IMR-90 (cell line): ENCODE results near the gene FGF2. TPM values are rescaled to one million over a fixed set of nuclear protein-coding genes. Genes with fewer than 3 reads are reported as not detected.

Experiments
- ATAC-seq: fragments of 200-7000 bp; cut with Tn5 transposase; 2 replicates; pipeline ENCODE4 v1.9.1; 2020; ENCODE audit warnings: low read depth, mild to moderate bottlenecking, moderate library complexity
- BruUV-seq: library from RNA; stranded (reverse); fragments of 400-500 nt; replicated peaks from 2 replicates; lab custom pipeline; 2021; lab: Mats Ljungman, UMichigan
- CTCF ChIA-PET: fragments of 300-600 bp; formaldehyde crosslinking; extraction: SDS; loops from one replicate; lab custom pipeline; 2021; ENCODE audit warnings: antibody characterized with exemption; lab: Yijun Ruan, JAX
- POLR2A ChIA-PET: fragments of 300-600 bp; sonication (Branson Sonifier 250); formaldehyde crosslinking; loops from one replicate; lab custom pipeline; 2022; ENCODE audit warnings: antibody characterized with exemption; ENCODE audit not compliant: unreplicated experiment; lab: Charles Lee
- DNase-seq: peaks from one replicate; pipeline ENCODE4 v3.0.0; 2013
- H2AFZ ChIP-seq: replicated peaks from 2 replicates; pipeline ENCODE3; 2013; ENCODE audit warnings: low read length, mild to moderate bottlenecking; ENCODE audit not compliant: poor library complexity
- H2AK5ac ChIP-seq: 2 replicates; pipeline ENCODE4 v1.6.1; 2013; ENCODE audit warnings: low read depth, low read length, inconsistent platforms
- H2AK9ac ChIP-seq: replicated peaks from 2 replicates; pipeline ENCODE3; 2013; ENCODE audit warnings: mild to moderate bottlenecking, low read depth, low read length, moderate library complexity; ENCODE audit not compliant: poor library complexity
- H2BK120ac ChIP-seq: 2 replicates; pipeline ENCODE4 v1.6.1; 2013; ENCODE audit warnings: low read depth, low read length, inconsistent platforms
- H2BK15ac ChIP-seq: 3 replicates; pipeline ENCODE4 v1.6.1; 2013; ENCODE audit warnings: low read depth, low read length, inconsistent platforms
- H2BK20ac ChIP-seq: 2 replicates; pipeline ENCODE4 v1.6.1; 2013; ENCODE audit warnings: low read depth, mild to moderate bottlenecking, inconsistent platforms, low read length, moderate library complexity
- H2BK5ac ChIP-seq: 2 replicates; pipeline ENCODE4 v1.6.1; 2013; ENCODE audit warnings: mild to moderate bottlenecking, low read depth, low read length, inconsistent platforms; ENCODE audit not compliant: poor library complexity, severe bottlenecking
- H3K14ac ChIP-seq: replicated peaks from 2 replicates; pipeline ENCODE4 v1.6.1; 2013; ENCODE audit warnings: low read depth, low read length, inconsistent platforms
- H3K18ac ChIP-seq: 2 replicates; pipeline ENCODE4 v1.6.1; 2013; ENCODE audit warnings: low read depth, low read length, control low read depth
- H3K23ac ChIP-seq: 2 replicates; pipeline ENCODE4 v1.6.1; 2013; ENCODE audit warnings: low read depth, low read length, inconsistent platforms
- H3K27ac ChIP-seq: 2 replicates; pipeline ENCODE4 v1.5.1; 2013; ENCODE audit warnings: mild to moderate bottlenecking, control low read depth, low read length; ENCODE audit not compliant: insufficient read depth
- H3K27me3 ChIP-seq: 2 replicates; pipeline ENCODE4 v1.6.1; 2013; ENCODE audit warnings: low read length; ENCODE audit not compliant: control insufficient read depth, insufficient read depth
- H3K36me3 ChIP-seq: 2 replicates; pipeline ENCODE4 v1.6.1; 2013; ENCODE audit warnings: low read length, mixed read lengths; ENCODE audit not compliant: control insufficient read depth, insufficient read depth
- H3K4ac ChIP-seq: 2 replicates; pipeline ENCODE4 v1.6.1; 2013; ENCODE audit warnings: low read depth, low read length, inconsistent platforms
- H3K4me1 ChIP-seq: 2 replicates; pipeline ENCODE4 v1.6.1; 2013; ENCODE audit warnings: low read length, mixed read lengths; ENCODE audit not compliant: control insufficient read depth, insufficient read depth
- H3K4me2 ChIP-seq: 2 replicates; pipeline ENCODE4 v1.6.1; 2013; ENCODE audit warnings: low read depth, mild to moderate bottlenecking, control low read depth, low read length, moderate library complexity
- H3K4me3 ChIP-seq: 2 replicates; pipeline ENCODE4 v1.5.1; 2013; ENCODE audit warnings: low read depth, mild to moderate bottlenecking, control low read depth, low read length, moderate library complexity; ENCODE audit not compliant: insufficient read depth
- H3K56ac ChIP-seq: 2 replicates; pipeline ENCODE4 v1.6.1; 2013; ENCODE audit warnings: low read length, inconsistent platforms; ENCODE audit not compliant: insufficient read depth; ENCODE audit errors: extremely low read depth
- H3K79me1 ChIP-seq, 2 experiments: 2 replicates each; pipeline ENCODE4 v1.6.1; 2013; ENCODE audit warnings: low read length in 2 of 2, inconsistent platforms in 1 of 2, low read depth in 1 of 2
- H3K9ac ChIP-seq: 2 replicates; pipeline ENCODE4 v1.6.1; 2013; ENCODE audit warnings: low read depth, low read length, control low read depth
- H3K9me1 ChIP-seq: 2 replicates; pipeline ENCODE4 v1.6.1; 2013; ENCODE audit warnings: low read length, inconsistent platforms; ENCODE audit not compliant: insufficient read depth
- H3K9me3 ChIP-seq: 2 replicates; pipeline ENCODE4 v1.6.1; 2013; ENCODE audit warnings: low read length; ENCODE audit not compliant: control insufficient read depth, insufficient read depth
- H4K20me1 ChIP-seq: 2 replicates; pipeline ENCODE4 v1.6.1; 2013; ENCODE audit warnings: low read length, inconsistent platforms; ENCODE audit not compliant: insufficient read depth
- H4K5ac ChIP-seq: 2 replicates; pipeline ENCODE4 v1.6.1; 2013; ENCODE audit warnings: mild to moderate bottlenecking, low read depth, low read length, control low read depth
- H4K8ac ChIP-seq, 2 experiments: 2 replicates each; pipeline ENCODE4 v1.6.1; 2013; ENCODE audit warnings: low read depth in 2 of 2, low read length in 2 of 2, control low read depth in 1 of 2, inconsistent platforms in 1 of 2
- H4K91ac ChIP-seq: 2 replicates; pipeline ENCODE4 v1.6.1; 2013; ENCODE audit warnings: low read depth, low read length, inconsistent platforms; ENCODE audit not compliant: insufficient read depth
- CEBPB ChIP-seq: IDR thresholded peaks from 2 replicates; pipeline ENCODE4 v1.6.1; 2012; ENCODE audit warnings: low read depth, low read length, improper control_type of control experiment
- ELK1 ChIP-seq: fragments of 150-350 bp; IDR thresholded peaks from 2 replicates; pipeline ENCODE4 v1.6.1; 2016; ENCODE audit warnings: low read depth, mild to moderate bottlenecking, low read length, moderate library complexity, borderline replicate concordance
- FOS ChIP-seq: fragments of 150-350 bp; IDR thresholded peaks from 2 replicates; pipeline ENCODE4 v1.6.1; 2016; ENCODE audit warnings: low read depth, low read length
- MAFK ChIP-seq: IDR thresholded peaks from 2 replicates; pipeline ENCODE4 v1.6.1; 2012; ENCODE audit warnings: low read depth, low read length, improper control_type of control experiment
- MAZ ChIP-seq: IDR thresholded peaks from 2 replicates; pipeline ENCODE4 v1.6.1; 2012; ENCODE audit warnings: low read depth, mild to moderate bottlenecking, low read length, improper control_type of control experiment, moderate library complexity, borderline replicate concordance
- MXI1 ChIP-seq: IDR thresholded peaks from 2 replicates; pipeline ENCODE4 v1.6.1; 2012; ENCODE audit warnings: low read depth, mild to moderate bottlenecking, low read length, moderate library complexity, borderline replicate concordance
- POLR2A ChIP-seq: IDR thresholded peaks from 2 replicates; pipeline ENCODE4 v1.6.1; 2012; ENCODE audit warnings: mild to moderate bottlenecking, low read depth, low read length
- RAD21 ChIP-seq: IDR thresholded peaks from 2 replicates; pipeline ENCODE4 v1.6.1; 2012; ENCODE audit warnings: low read length, improper control_type of control experiment
- RCOR1 ChIP-seq: IDR thresholded peaks from 2 replicates; pipeline ENCODE4 v1.6.1; 2012; ENCODE audit warnings: mild to moderate bottlenecking, low read length, improper control_type of control experiment; ENCODE audit not compliant: insufficient replicate concordance
- SMC3 ChIP-seq: fragments of 150-350 bp; IDR thresholded peaks from 2 replicates; pipeline ENCODE4 v1.6.1; 2016; ENCODE audit warnings: low read depth, mild to moderate bottlenecking, antibody characterized with exemption, low read length, moderate library complexity
- WGBS, 2 experiments: methylation state at CpG; one replicate each; pipeline versions ENCODE4 v1.1.5 to v1.1.7; 2013; ENCODE audit warnings: missing lambda C conversion rate in 2 of 2; ENCODE audit not compliant: insufficient read length in 1 of 2; ENCODE audit errors: extremely low coverage in 2 of 2; 5-methylcytosine and 5-hydroxymethylcytosine counted together
- dilution Hi-C: fragments of 300-500 bp; cut with HindIII; formaldehyde crosslinking; loops from one replicate; pipeline ENCODE4 v1.14.3; 2018; ENCODE audit warnings: low sequenced_read_pairs; ENCODE audit not compliant: unreplicated experiment
- in situ Hi-C: fragments of 300-500 bp; cut with MboI; formaldehyde crosslinking; loops from 3 replicates; pipeline ENCODE4 v1.14.3; 2019; ENCODE audit warnings: low sequenced_read_pairs, inconsistent platforms, mixed read lengths
- intact Hi-C: fragments of 100-400 bp; cut with micrococcal nuclease; formaldehyde crosslinking; loops from 2 replicates; pipeline ENCODE4 v1.10.0; 2022
- polyA plus RNA-seq, 3 experiments: library from polyadenylated mRNA; depleted of rRNA; stranded (reverse); fragments of >200 nt; gene quantifications; 2 replicates each; pipeline ENCODE4 v1.2.3, GENCODE V29; 2012; ENCODE audit warnings: low replicate concordance in 1 of 3
- total RNA-seq: library from RNA; depleted of rRNA; stranded (reverse); fragments of >200 nt; gene quantifications from 2 replicates; pipeline ENCODE4 v1.2.3, GENCODE V29; 2012

Gene FGF2
- total and polyA plus RNA-seq, 2 of the 4 experiments (the other 2 are of a cell fraction), result 12.9 to 27.1 TPM

GRCh38 chr4:122821092-122821491 lies 5.5 kb upstream of the FGF2 start:
- intact Hi-C loops, result no loop called here
- Histone ChIP-seq H2AK5ac (no peak overlapping the region), H3K4ac (0 out of 2 replicates have a peak overlapping the region, but pooled peaks have one; percentile 4), H2BK20ac (peak overlapping the region; percentile 27; the same call in 1 of the 2 replicates), H3K4me3 (no peak overlapping the region), H3K18ac (peak overlapping the region; percentile 58; the same call in 1 of the 2 replicates), H3K14ac (0 out of 2 replicates have a peak overlapping the region, but pooled peaks have one; percentile 37), H2BK5ac (no peak overlapping the region), H3K27ac (no peak overlapping the region), H3K56ac (no peak overlapping the region), H3K27me3 (no peaks in the 10 kb centered on the region), H4K91ac (no peak overlapping the region), H3K9me3 (no peaks in the 10 kb centered on the region), H2BK120ac (peak overlapping the region; percentile 32; the same call in 1 of the 2 replicates), H3K79me1 (peaks cover 0 to 7% of the 10 kb centered on the region in 2 experiments; a peak in 2 of 4 replicates), H2BK15ac (peak overlapping the region; percentile 14; the same call in 1 of the 3 replicates), H2AK9ac (peak overlapping the region; percentile 52), H4K5ac (no peak overlapping the region; the same call in 1 of the 2 replicates), H3K9ac (no peak overlapping the region), H3K4me2 (no peak overlapping the region), H3K9me1 (peaks cover 7% of the 10 kb centered on the region), H3K23ac (peak overlapping the region; percentile 59; the same call in 1 of the 2 replicates), H3K4me1 (peaks cover 9% of the 10 kb centered on the region), H2AFZ (peak overlapping the region; percentile 33), H4K8ac (0 out of 4 replicates have a peak overlapping the region, but pooled peaks of 1 of the 2 experiments have one; percentile 36), H4K20me1 (no peaks in the 10 kb centered on the region), H3K36me3 (no peaks in the 10 kb centered on the region)
- CTCF ChIA-PET, result interaction anchor here (1.4 kb wide), 1 partner anchor 93 kb away, joined by 5 read pairs; no protein-coding TSS in a partner anchor
- ATAC-seq, result no peak
- TF ChIP-seq SMC3, result no peak
- TF ChIP-seq POLR2A, result no peak
- no peak for TF ChIP-seq MAZ
- TF ChIP-seq MAFK, result no peak
- no peak for TF ChIP-seq MXI1
- TF ChIP-seq CEBPB, result no peak
- no peak for TF ChIP-seq ELK1
- TF ChIP-seq FOS, result no peak
- TF ChIP-seq RAD21, result no peak
- TF ChIP-seq RCOR1, result no peak
- no CpG with 5 or more reads among the region's 1 CpG for WGBS, 2 experiments
- DNase-seq, result no peak
- POLR2A ChIA-PET, result no interaction called here
- in situ Hi-C loops, result no loop called here
- dilution Hi-C loops, result no loop called here
- BruUV-seq, result no TSS peak
